CD4-positive, alpha-beta T cell (primary cell): ENCODE results near the gene SLCO1B3. TPM values are rescaled to one million over a fixed set of nuclear protein-coding genes. Genes with fewer than 3 reads are reported as not detected.
A peak's percentile ranks its signal among the peaks of the same experiment; 100 is the strongest.

Experiments used
- ATAC-seq: fragments of 200-7000 bp; cut with Tn5 transposase; one replicate; pipeline ENCODE4 v1.10.0; 2022; ENCODE audit warnings: mild to moderate bottlenecking; ENCODE audit not compliant: poor library complexity
- CTCF ChIA-PET: fragments of 350-600 bp; sonication (Branson Sonifier 250); formaldehyde crosslinking; loops from one replicate; lab custom pipeline; 2021; ENCODE audit warnings: antibody characterized with exemption, inconsistent platforms; lab: Charles Lee
- POLR2A ChIA-PET: fragments of 350-600 bp; sonication (Branson Sonifier 250); formaldehyde crosslinking; loops from one replicate; lab custom pipeline; 2021; ENCODE audit warnings: antibody characterized with exemption, inconsistent platforms; lab: Charles Lee
- DNase-seq, 14 experiments: peaks; one replicate each; pipeline ENCODE4 v3.0.0-alpha.2; 2013 to 2020; ENCODE audit warnings: mixed read lengths in 2 of 14
- H3K27ac ChIP-seq, 2 donors: one replicate each; pipeline versions ENCODE4 v1.5.1 to v1.7.0; 2013; ENCODE audit warnings: low read length in 2 of 2, low read depth in 1 of 2, mild to moderate bottlenecking in 1 of 2
- H3K27me3 ChIP-seq, 2 experiments: 1 replicate in 1 of 2; 2 replicates in 1 of 2; pipeline versions ENCODE4 v1.6.1 to v1.7.0; 2013; ENCODE audit warnings: low read length in 2 of 2, control low read depth in 1 of 2, mild to moderate bottlenecking in 1 of 2, moderate library complexity in 1 of 2; ENCODE audit not compliant: insufficient read depth in 2 of 2, control insufficient read depth in 1 of 2
- H3K36me3 ChIP-seq: one replicate; pipeline ENCODE4 v1.6.1; 2013; ENCODE audit warnings: low read length, control low read depth; ENCODE audit not compliant: insufficient read depth
- H3K4me1 ChIP-seq: one replicate; pipeline ENCODE4 v1.6.1; 2013; ENCODE audit warnings: low read length, control low read depth; ENCODE audit not compliant: insufficient read depth
- H3K4me3 ChIP-seq: one replicate; pipeline ENCODE4 v1.5.1; 2013; ENCODE audit warnings: mild to moderate bottlenecking, low read length, moderate library complexity
- H3K9me3 ChIP-seq, 2 experiments: 1 replicate in 1 of 2; 2 replicates in 1 of 2; pipeline versions ENCODE4 v1.6.1 to v1.7.0; 2013; ENCODE audit warnings: low read length in 2 of 2, mild to moderate bottlenecking in 2 of 2, control low read depth in 1 of 2, moderate library complexity in 1 of 2; ENCODE audit not compliant: control insufficient read depth in 1 of 2, insufficient read depth in 1 of 2
- H3K27ac Mint-ChIP-seq: one replicate; pipeline ENCODE4 v1.8.0; 2020; ENCODE audit warnings: mixed read lengths
- H3K27me3 Mint-ChIP-seq: one replicate; pipeline ENCODE4 v1.8.0; 2021; ENCODE audit warnings: mixed read lengths
- H3K36me3 Mint-ChIP-seq: one replicate; pipeline ENCODE4 v1.8.0; 2021; ENCODE audit warnings: low read depth, mixed read lengths
- H3K4me1 Mint-ChIP-seq: one replicate; pipeline ENCODE4 v1.8.0; 2021; ENCODE audit warnings: low read depth, mixed read lengths
- H3K4me3 Mint-ChIP-seq: one replicate; pipeline ENCODE4 v1.8.0; 2020; ENCODE audit warnings: mild to moderate bottlenecking, mixed read lengths
- H3K9me3 Mint-ChIP-seq: one replicate; pipeline ENCODE4 v1.8.0; 2020; ENCODE audit warnings: mixed read lengths
- intact Hi-C, 2 experiments: fragments of 100-400 bp; cut with DNase I in 1 of 2; cut with micrococcal nuclease in 1 of 2; formaldehyde crosslinking; loops; one replicate each; pipeline versions ENCODE4 v1.15.1 to v1.9.0; 2023 to 2025; cut with DNase I, micrococcal nuclease
- total RNA-seq, 174 experiments: library from RNA in 2 of 174; stranded (reverse) in 2 of 174; gene quantifications; one replicate each; pipeline ENCODE4 v1.2.3 and lab custom pipeline; 2021 to 2026
- TF ChIP-seq, protein P1 (sequence below): fragments of 200-600 bp; IDR thresholded peaks from one replicate; pipeline ENCODE4 v1.8.0; 2022; ENCODE audit warnings: antibody characterized with exemption, mild to moderate bottlenecking

The SLCO1B3 gene
- total RNA-seq, 2 experiments from 2014 or later = not detected

DNA sequence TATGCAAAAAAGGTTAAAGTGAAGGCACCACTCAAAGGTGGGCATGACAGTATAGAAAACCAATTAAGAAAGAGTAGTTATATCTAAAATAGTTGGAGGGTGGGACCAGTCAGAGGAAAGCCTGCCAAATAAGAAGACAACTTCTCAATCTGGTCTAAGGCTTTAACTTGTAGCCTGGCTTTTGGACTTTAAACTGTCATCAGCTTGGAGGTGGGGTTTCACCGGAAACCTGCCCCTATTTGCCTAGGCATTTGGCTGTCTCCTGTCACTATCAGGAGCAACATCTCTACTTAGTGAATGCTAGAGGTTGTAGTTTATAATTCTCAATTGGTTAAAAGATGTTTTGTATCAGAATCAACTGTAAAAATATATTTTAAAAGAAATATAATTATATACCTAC, 107.3 kb downstream of the SLCO1B3 start:
- Histone ChIP-seq H3K27ac (no peak overlapping the region), H3K4me3 (no peak overlapping the region), H3K27me3 (no peaks in the 10 kb centered on the region), H3K9me3 (peaks cover 0 to 7% of the 10 kb centered on the region in 2 experiments), H3K4me1 (no peaks in the 10 kb centered on the region), H3K36me3 (no peaks in the 10 kb centered on the region)
- TF ChIP-seq, protein P1, sequence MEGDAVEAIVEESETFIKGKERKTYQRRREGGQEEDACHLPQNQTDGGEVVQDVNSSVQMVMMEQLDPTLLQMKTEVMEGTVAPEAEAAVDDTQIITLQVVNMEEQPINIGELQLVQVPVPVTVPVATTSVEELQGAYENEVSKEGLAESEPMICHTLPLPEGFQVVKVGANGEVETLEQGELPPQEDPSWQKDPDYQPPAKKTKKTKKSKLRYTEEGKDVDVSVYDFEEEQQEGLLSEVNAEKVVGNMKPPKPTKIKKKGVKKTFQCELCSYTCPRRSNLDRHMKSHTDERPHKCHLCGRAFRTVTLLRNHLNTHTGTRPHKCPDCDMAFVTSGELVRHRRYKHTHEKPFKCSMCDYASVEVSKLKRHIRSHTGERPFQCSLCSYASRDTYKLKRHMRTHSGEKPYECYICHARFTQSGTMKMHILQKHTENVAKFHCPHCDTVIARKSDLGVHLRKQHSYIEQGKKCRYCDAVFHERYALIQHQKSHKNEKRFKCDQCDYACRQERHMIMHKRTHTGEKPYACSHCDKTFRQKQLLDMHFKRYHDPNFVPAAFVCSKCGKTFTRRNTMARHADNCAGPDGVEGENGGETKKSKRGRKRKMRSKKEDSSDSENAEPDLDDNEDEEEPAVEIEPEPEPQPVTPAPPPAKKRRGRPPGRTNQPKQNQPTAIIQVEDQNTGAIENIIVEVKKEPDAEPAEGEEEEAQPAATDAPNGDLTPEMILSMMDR = no peak
- Mint-ChIP-seq H3K4me3 (no peak overlapping the region), H3K4me1 (no peaks in the 10 kb centered on the region), H3K36me3 (no peaks in the 10 kb centered on the region), H3K9me3 (peaks cover 4% of the 10 kb centered on the region), H3K27ac (no peak overlapping the region), H3K27me3 (no peaks in the 10 kb centered on the region)
- CTCF ChIA-PET = no interaction called here
- no peak for ATAC-seq
- intact Hi-C loops = no loop called here
- POLR2A ChIA-PET = no interaction called here
- no peak for DNase-seq

DNA sequence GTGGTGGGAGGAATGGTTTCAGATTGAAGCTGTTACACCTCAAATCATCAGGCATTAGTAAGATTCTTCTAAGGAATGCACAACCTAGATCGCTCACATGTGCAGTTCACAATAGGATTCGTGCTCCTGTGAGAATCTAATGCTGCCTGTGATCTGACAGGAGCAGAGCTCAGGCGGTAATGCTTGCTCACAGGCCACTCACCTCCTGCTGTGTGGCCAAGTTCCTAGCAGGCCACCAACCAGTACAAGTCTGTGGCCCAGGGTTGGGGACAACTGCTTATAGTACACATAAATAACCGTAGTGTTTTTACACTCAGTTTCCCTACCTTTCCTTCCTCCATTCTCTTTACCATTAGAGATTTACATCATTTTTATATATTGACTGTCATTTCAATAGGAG, 121.4 kb downstream of the SLCO1B3 start:
- TF ChIP-seq, protein P1 = no peak
- intact Hi-C loops = no loop called here
- Mint-ChIP-seq H3K27me3 (no peaks in the 10 kb centered on the region), H3K9me3 (peaks cover 10% of the 10 kb centered on the region), H3K36me3 (no peaks in the 10 kb centered on the region), H3K4me3 (no peak overlapping the region), H3K4me1 (no peaks in the 10 kb centered on the region), H3K27ac (no peak overlapping the region)
- Histone ChIP-seq H3K27ac (no peak overlapping the region), H3K9me3 (no peaks in the 10 kb centered on the region), H3K4me3 (no peak overlapping the region), H3K27me3 (no peaks in the 10 kb centered on the region), H3K4me1 (no peaks in the 10 kb centered on the region), H3K36me3 (no peaks in the 10 kb centered on the region)
- ChIA-PET CTCF (no interaction called here), POLR2A (no interaction called here)
- ATAC-seq (no peak), DNase-seq (no peak)

DNA sequence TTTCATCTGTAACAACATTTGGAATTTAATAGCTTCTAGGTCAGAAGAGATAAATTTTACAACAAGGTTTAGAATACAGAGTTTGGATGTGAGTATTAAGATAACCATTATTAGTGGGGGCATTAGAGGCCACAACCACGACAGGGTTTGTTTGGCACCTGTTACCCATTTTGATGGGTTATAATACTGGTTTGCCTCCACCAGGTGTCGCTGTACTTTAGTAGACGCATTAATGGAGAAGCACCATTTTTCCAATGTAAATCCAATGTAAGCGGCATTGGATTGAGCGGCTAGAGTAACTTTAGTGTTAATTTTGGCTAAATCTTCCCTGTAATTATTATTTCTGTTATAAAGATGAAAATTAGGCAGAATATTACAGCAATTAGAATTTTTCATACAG, 136.2 kb downstream of the SLCO1B3 start:
- Histone ChIP-seq H3K36me3 (no peaks in the 10 kb centered on the region), H3K4me1 (no peaks in the 10 kb centered on the region), H3K27ac (no peak overlapping the region), H3K4me3 (no peak overlapping the region), H3K9me3 (no peaks in the 10 kb centered on the region), H3K27me3 (no peaks in the 10 kb centered on the region)
- CTCF ChIA-PET = no interaction called here
- no peaks in the 10 kb centered on the region for H3K4me1 Mint-ChIP-seq
- no peaks in the 10 kb centered on the region for H3K36me3 Mint-ChIP-seq
- DNase-seq (peak in 3 of 14 experiments; percentile 0 to 4 (median 4)), ATAC-seq (no peak)
- TF ChIP-seq, protein P1 = no peak
- intact Hi-C loops = no loop called here
- no peak overlapping the region for H3K27ac Mint-ChIP-seq
- POLR2A ChIA-PET = no interaction called here
- no peaks in the 10 kb centered on the region for H3K9me3 Mint-ChIP-seq
- no peak overlapping the region for H3K4me3 Mint-ChIP-seq
- no peaks in the 10 kb centered on the region for H3K27me3 Mint-ChIP-seq
